Psoas muscle (tissue), 8 donors: Measurements from ENCODE around the gene PRSS50. TPM values are rescaled to one million over a fixed set of nuclear protein-coding genes. Genes with fewer than 3 reads are reported as not detected.

Experiments used
- ATAC-seq, 4 donors: fragments of 200-7000 bp; cut with Tn5 transposase; one replicate each; pipeline ENCODE4 v1.9.1; 2020; ENCODE audit warnings: moderate library complexity in 3 of 4, mild to moderate bottlenecking in 2 of 4
- DNase-seq, 2 donors: peaks; one replicate each; pipeline ENCODE4 v3.0.0-alpha.2; 2020
- H3K27ac ChIP-seq: fragments of 200-600 bp; one replicate; pipeline ENCODE4 v1.8.0; 2022
- H3K27me3 ChIP-seq, 3 donors: fragments of 200-600 bp in 1 of 3; one replicate each; pipeline versions ENCODE4 v1.6.1 to v1.8.0; 2013 to 2022; ENCODE audit warnings: low read length in 2 of 3, mild to moderate bottlenecking in 2 of 3, moderate library complexity in 1 of 3; ENCODE audit not compliant: insufficient read depth in 3 of 3
- H3K36me3 ChIP-seq, 2 donors: fragments of 200-600 bp in 1 of 2; one replicate each; pipeline versions ENCODE4 v1.6.1 to v1.8.0; 2013 to 2022; ENCODE audit warnings: low read depth in 1 of 2, mild to moderate bottlenecking in 1 of 2, moderate library complexity in 1 of 2; ENCODE audit not compliant: insufficient read depth in 1 of 2
- H3K4me1 ChIP-seq: fragments of 200-600 bp; one replicate; pipeline ENCODE4 v1.8.0; 2022
- H3K4me3 ChIP-seq: fragments of 200-600 bp; one replicate; pipeline ENCODE4 v1.8.0; 2022; ENCODE audit warnings: mild to moderate bottlenecking
- H3K9me3 ChIP-seq: fragments of 200-600 bp; one replicate; pipeline ENCODE4 v1.8.0; 2022
- WGBS, 3 donors: extraction: QIAGEN DNeasy Blood & Tissue Kit; methylation state at CpG; one replicate each; pipeline versions ENCODE4 v1.1.6 to v1.1.7; 2013; 5-methylcytosine and 5-hydroxymethylcytosine counted together
- intact Hi-C, 2 donors: fragments of 100-400 bp; cut with DNase I; formaldehyde crosslinking; loops; one replicate each; pipeline versions ENCODE4 v1.11.0 to v1.14.2; 2022
- polyA plus RNA-seq, 3 donors: library from polyadenylated mRNA; stranded (reverse); fragments of 200-250 nt; gene quantifications; one replicate each; pipeline ENCODE4 v1.2.3, GENCODE V29; 2013
- total RNA-seq, 4 donors: library from RNA; stranded (reverse); fragmentation: NEBNext Ultra II Directional in 2 of 4; extraction: Animal tissue kit (Norgen Biotek cat#: 25700) in 2 of 4; gene quantifications; one replicate each; pipeline versions ENCODE4 v1.2.1 to v1.2.4, GENCODE V29; 2021 to 2023
- TF ChIP-seq, protein P1 (sequence below): fragments of 200-600 bp; IDR thresholded peaks from one replicate; pipeline ENCODE4 v1.8.0; 2022; ENCODE audit warnings: antibody characterized with exemption
- donor health status: healthy with polysubstance abuse.
- donor health status: DM: no; HTN: no; CAD: no; lungs with moderate emphysema.
- donor health status: Bipolar disorder and iron deficiency.
- donor health status: healthy.
- donor health status: DM: yes; HTN: yes; CAD: no.
- donor health status: DM: no; HTN: no; CAD: no.
- donor health status: DM: no; HTN: no; CAD: no.
- donor health status: DM: yes; HTN: yes; CAD: no.

Gene PRSS50
- total and polyA plus RNA-seq, 7 donors, result 0.01 to 0.34 (median 0.14) TPM; not detected in 1

DNA sequence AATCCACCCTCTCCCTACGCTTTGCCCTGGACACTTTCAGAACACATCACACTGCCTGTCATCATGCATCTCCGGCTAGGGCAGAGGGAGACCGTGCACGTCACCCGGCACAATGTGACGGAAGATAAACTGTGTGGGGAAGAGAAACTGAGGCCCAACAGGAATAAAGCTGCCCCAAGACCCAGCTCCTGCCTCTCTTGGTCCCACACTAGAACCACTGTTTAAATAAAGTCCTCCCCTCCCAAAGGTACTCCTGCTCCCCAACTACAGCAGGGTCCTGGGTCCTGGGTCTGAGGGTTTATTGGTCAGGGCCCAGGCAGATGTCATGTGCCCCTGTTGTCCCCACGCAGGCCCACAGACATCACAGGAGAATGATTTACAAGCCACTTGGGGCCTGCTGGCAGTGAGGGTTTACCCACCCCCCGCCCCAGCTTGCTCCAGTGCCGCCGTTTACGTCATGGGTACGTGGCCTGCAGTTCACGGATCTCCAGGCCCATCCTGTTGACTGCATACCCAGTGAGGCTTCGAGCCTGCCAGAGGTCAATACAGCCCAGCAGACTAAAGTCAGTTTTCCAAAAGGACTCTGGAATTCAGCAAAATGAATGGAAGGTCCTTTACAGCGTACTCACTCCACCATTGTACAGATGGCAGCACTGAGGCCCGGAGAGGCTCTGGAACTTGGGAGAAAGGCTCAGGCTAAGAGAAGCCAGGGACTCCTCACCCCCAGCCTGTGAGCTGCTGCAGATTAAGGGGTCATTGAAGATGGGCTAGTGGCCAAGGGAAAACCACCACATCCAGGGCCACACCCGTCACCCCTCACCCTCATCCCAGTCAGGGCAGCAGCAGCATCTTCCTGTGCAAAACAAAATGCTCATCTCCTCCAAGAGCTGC is 47.4 kb downstream of the PRSS50 start:
- no peak overlapping the region for H3K27ac ChIP-seq

DNA sequence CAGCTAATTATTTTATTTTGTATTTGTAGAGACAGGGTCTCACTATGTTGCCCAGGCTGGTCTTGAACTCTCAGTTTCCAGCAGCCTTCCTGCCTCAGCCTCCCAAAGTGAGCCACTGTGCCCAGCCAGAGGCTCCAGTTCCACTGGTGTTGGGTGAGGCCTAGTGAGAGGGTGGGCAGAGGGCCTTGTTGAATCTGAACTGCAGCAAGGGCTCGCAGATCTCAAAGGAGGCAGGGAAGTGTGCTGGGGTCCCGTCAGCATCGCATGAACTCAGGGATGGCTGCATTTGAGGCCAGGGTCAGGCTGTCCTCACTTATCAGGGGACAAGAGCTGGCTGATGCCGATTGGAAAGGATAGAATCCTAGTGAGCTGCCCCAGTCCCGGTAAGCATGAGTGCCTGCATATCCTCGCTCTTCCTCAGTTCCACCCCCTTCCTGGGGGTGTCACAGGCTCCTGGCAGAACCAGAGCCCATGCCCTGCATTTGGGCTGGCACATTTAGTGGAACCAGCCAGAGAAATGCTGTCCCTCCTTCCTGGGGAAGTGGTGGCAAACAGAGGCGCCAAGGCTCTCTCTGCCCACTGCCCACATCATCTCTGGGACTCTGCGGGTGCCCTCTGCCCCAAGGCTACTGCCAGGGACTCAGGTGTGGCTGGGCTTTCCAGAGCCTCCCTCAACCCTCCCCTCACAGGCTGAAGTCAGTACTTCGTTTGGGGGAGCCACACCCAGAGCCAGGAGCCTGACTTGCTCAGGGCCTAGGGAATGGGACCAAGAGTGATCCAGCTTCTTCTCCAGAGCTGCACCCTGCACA is 48.3 kb downstream of the PRSS50 start:
- Histone ChIP-seq H3K9me3 (no peaks in the 10 kb centered on the region), H3K4me1 (no peaks in the 10 kb centered on the region), H3K27me3 (no peaks in the 10 kb centered on the region), H3K27ac (no peak overlapping the region), H3K36me3 (peaks cover 0 to 42% of the 10 kb centered on the region in 2 donors), H3K4me3 (no peak overlapping the region)
- DNase-seq (no peak), ATAC-seq (no peak)
- TF ChIP-seq, protein P1, sequence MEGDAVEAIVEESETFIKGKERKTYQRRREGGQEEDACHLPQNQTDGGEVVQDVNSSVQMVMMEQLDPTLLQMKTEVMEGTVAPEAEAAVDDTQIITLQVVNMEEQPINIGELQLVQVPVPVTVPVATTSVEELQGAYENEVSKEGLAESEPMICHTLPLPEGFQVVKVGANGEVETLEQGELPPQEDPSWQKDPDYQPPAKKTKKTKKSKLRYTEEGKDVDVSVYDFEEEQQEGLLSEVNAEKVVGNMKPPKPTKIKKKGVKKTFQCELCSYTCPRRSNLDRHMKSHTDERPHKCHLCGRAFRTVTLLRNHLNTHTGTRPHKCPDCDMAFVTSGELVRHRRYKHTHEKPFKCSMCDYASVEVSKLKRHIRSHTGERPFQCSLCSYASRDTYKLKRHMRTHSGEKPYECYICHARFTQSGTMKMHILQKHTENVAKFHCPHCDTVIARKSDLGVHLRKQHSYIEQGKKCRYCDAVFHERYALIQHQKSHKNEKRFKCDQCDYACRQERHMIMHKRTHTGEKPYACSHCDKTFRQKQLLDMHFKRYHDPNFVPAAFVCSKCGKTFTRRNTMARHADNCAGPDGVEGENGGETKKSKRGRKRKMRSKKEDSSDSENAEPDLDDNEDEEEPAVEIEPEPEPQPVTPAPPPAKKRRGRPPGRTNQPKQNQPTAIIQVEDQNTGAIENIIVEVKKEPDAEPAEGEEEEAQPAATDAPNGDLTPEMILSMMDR, result no peak
- WGBS, 3 donors, result 77 to 88% (median 82%) methylated on average over 9 of the region's 9 CpGs
- intact Hi-C loops, result no loop called here

More for the DNA sequence above, 47.4 kb downstream of the PRSS50 start:
- ATAC-seq, result no peak
- Histone ChIP-seq H3K27me3 (no peaks in the 10 kb centered on the region), H3K36me3 (peaks cover 0 to 49% of the 10 kb centered on the region in 2 donors), H3K4me3 (no peak overlapping the region), H3K9me3 (no peaks in the 10 kb centered on the region), H3K4me1 (no peaks in the 10 kb centered on the region)
- intact Hi-C loops, result no loop called here
- 83 to 92% (median 85%) methylated on average over 17 of the region's 17 CpGs for WGBS, 3 donors
- TF ChIP-seq, protein P1, result no peak
- DNase-seq, result peak in 1 of 2 donors; percentile 35

DNA sequence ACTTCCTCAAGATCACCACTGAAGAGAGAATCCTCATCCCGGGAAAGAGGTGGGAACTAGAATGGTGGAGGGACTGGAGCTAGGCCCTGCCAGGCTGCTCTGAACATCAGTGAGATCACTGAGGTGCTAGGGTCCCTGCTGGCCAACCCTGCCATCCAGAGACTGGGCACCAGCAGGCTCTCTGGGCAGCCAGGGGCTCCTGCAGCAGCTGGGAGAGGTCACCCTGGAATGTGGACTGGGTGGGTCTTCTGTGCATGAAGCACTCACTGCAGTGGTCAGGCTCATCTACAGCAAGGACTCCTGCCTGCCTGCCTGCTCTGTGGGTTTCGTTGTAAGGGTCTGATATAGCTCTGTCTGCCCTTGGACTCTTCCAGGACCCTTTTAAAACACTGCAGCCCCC is 49.1 kb downstream of the PRSS50 start:
- Histone ChIP-seq H3K36me3 (peaks cover 0 to 34% of the 10 kb centered on the region in 2 donors), H3K4me3 (no peak overlapping the region), H3K9me3 (no peaks in the 10 kb centered on the region), H3K27ac (no peak overlapping the region), H3K4me1 (peaks cover 2% of the 10 kb centered on the region), H3K27me3 (no peaks in the 10 kb centered on the region)
- WGBS, 3 donors, result 78 to 83% (median 82%) methylated on average over 2 of the region's 2 CpGs
- TF ChIP-seq, protein P1, result no peak
- intact Hi-C loops, result no loop called here
- DNase-seq, result no peak
- ATAC-seq, result no peak

DNA sequence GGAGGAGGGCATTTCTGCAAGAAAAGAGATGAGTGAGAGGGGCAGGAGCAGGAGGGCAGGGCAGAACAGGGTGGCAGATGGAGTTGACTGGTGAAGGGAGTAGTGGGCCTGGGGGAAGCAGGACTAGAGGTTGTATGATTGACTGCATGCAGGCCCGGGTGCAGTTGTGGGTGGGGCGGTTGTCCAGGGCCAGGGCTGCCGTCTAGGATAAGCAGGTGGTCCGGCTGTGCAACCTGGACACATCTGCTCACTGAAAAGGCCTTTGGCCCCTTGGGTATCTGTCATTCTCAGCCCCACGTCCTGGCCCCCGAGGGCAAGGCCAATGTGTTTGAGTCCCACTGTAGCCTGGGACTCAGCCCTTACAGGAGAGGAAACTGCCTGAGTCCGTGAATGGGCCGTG is 49.6 kb downstream of the PRSS50 start:
- ATAC-seq, result no peak
- TF ChIP-seq, protein P1, result no peak
- H3K27me3 ChIP-seq, result no peaks in the 10 kb centered on the region
- DNase-seq, result peak in 1 of 2 donors; percentile 39
- H3K36me3 ChIP-seq, result peaks cover 0 to 29% of the 10 kb centered on the region in 2 donors
- H3K9me3 ChIP-seq, result no peaks in the 10 kb centered on the region
- H3K27ac ChIP-seq, result no peak overlapping the region
- H3K4me3 ChIP-seq, result no peak overlapping the region
- WGBS, 3 donors, result 55 to 64% (median 56%) methylated on average over 5 to 8 of the region's 8 CpGs
- peaks cover 7% of the 10 kb centered on the region for H3K4me1 ChIP-seq
- intact Hi-C loops, result no loop called here
